Measurements from ENCODE around the gene MAPK10.

DNA sequence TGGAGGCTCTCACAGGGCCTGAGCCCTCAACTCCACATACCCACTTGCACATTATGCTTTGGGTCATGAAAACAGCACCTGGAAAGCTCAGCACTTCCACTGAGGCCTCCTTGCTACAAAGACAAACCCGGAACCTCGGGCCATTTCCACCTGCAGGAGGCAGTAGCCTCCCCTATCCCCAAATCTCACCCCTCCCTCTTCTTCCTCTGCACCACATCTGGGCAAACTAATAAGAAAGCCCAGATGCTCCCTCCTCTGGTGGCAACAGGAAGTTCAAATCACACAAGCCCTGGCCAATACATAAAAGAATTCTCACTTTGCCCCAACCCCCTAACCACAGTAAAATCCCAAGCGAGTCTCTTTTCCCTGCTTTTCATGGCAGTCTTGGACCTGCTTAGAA, 136.4 kb downstream of the MAPK10 start:
- TF ChIP-seq POLR2A (IDR thresholded peaks at IDR 0.05; ENCODE audit: low read depth, low read length), result no peak
- TF ChIP-seq POLR2AphosphoS5 (IDR thresholded peaks at IDR 0.05; ENCODE audit: low read depth, low read length), result no peak
- no peak for TF ChIP-seq TAF1 (IDR thresholded peaks at IDR 0.05; ENCODE audit: low read depth, low read length)
- no peak for TF ChIP-seq SPI1 (IDR thresholded peaks at IDR 0.05; ENCODE audit: low read depth, low read length)
